SK-N-SH (cell line): ENCODE data around the gene PRR16. TPM values are rescaled to one million over a fixed set of nuclear protein-coding genes. Genes with fewer than 3 reads are reported as not detected.

Experiments
- CTCF ChIA-PET: fragments of 300-600, 350-600 bp; formaldehyde crosslinking; extraction: SDS; loops from one replicate; lab custom pipeline; 2021; lab: Yijun Ruan, JAX
- POLR2A ChIA-PET: fragments of 350-600 bp; sonication (Branson Sonifier 250); formaldehyde crosslinking; extraction: SDS; loops from one replicate; lab custom pipeline; 2020; ENCODE audit warnings: antibody characterized with exemption, inconsistent platforms; lab: Yijun Ruan, JAX
- DNase-seq: peaks from one replicate; pipeline ENCODE4 v3.0.0; 2012
- H2AFZ ChIP-seq: fragments of 200-600 bp; sonication (generic); 2 replicates; pipeline ENCODE4 v1.8.1; 2016; ENCODE audit warnings: antibody characterized with exemption, mild to moderate bottlenecking, low read depth
- H3F3A ChIP-seq: fragments of 200-600 bp; sonication (generic); replicated peaks from 2 replicates; pipeline ENCODE3; 2016; ENCODE audit warnings: antibody characterized with exemption, mild to moderate bottlenecking; ENCODE audit not compliant: insufficient read depth
- H3K27ac ChIP-seq, 2 experiments: fragments of 200-500 bp in 1 of 2; fragments of 200-600 bp in 1 of 2; sonication (Bioruptor generic) in 1 of 2; sonication (generic), shearing (Covaris generic) in 1 of 2; 2 replicates each; pipeline versions ENCODE4 v1.5.1 to v1.6.1; 2014 to 2016; ENCODE audit warnings: low read depth in 2 of 2, inconsistent platforms in 1 of 2, low read length in 1 of 2, mild to moderate bottlenecking in 1 of 2, mixed read lengths in 1 of 2
- H3K27me3 ChIP-seq: fragments of 200-600 bp; sonication (generic), shearing (Covaris generic); 2 replicates; pipeline ENCODE4 v1.6.1; 2016; ENCODE audit warnings: mixed run types; ENCODE audit not compliant: insufficient read depth
- H3K36me3 ChIP-seq, 2 experiments: fragments of 200-500 bp in 1 of 2; fragments of 200-600 bp in 1 of 2; sonication (Bioruptor generic) in 1 of 2; sonication (generic) in 1 of 2; replicated peaks in 1 of 2; 2 replicates each; pipeline versions ENCODE3 to v1.5.1; 2014 to 2016; ENCODE audit warnings: low read length in 1 of 2, mild to moderate bottlenecking in 1 of 2; ENCODE audit not compliant: insufficient read depth in 2 of 2, control insufficient read depth in 1 of 2
- H3K4me1 ChIP-seq, 2 experiments: fragments of 200-500 bp in 1 of 2; fragments of 200-600 bp in 1 of 2; sonication (Bioruptor generic) in 1 of 2; sonication (generic), shearing (Covaris generic) in 1 of 2; 2 replicates each; pipeline versions ENCODE4 v1.5.1 to v1.6.1; 2014 to 2016; ENCODE audit warnings: low read depth in 1 of 2, low read length in 1 of 2, mixed run types in 1 of 2; ENCODE audit not compliant: insufficient read depth in 2 of 2, control insufficient read depth in 1 of 2
- H3K4me2 ChIP-seq: fragments of 200-600 bp; sonication (generic), shearing (Covaris generic); 2 replicates; pipeline ENCODE4 v1.6.1; 2017; ENCODE audit warnings: mixed run types
- H3K4me3 ChIP-seq, 2 experiments: fragments of 200-500 bp in 1 of 2; fragments of 200-600 bp in 1 of 2; sonication (Bioruptor generic) in 1 of 2; sonication (generic), shearing (Covaris generic) in 1 of 2; 2 replicates each; pipeline versions ENCODE4 v1.5.1 to v1.8.1; 2014 to 2016; ENCODE audit warnings: low read depth in 2 of 2, inconsistent platforms in 1 of 2, low read length in 1 of 2, mild to moderate bottlenecking in 1 of 2, mixed read lengths in 1 of 2, moderate library complexity in 1 of 2
- H3K79me2 ChIP-seq: fragments of 200-600 bp; sonication (generic); 2 replicates; pipeline ENCODE4 v1.8.1; 2017; ENCODE audit warnings: mild to moderate bottlenecking; ENCODE audit not compliant: insufficient read depth
- H3K9ac ChIP-seq: fragments of 200-600 bp; sonication (generic); 2 replicates; pipeline ENCODE4 v1.6.1; 2017; ENCODE audit warnings: mixed run types
- H3K9me2 ChIP-seq: fragments of 200-600 bp; sonication (generic); 2 replicates; pipeline ENCODE4 v1.6.1; 2017; ENCODE audit warnings: mixed run types
- H3K9me3 ChIP-seq: fragments of 200-600 bp; sonication (generic); 2 replicates; pipeline ENCODE4 v1.6.1; 2017; ENCODE audit warnings: mixed run types, mild to moderate bottlenecking, moderate library complexity
- H4K20me1 ChIP-seq: fragments of 200-600 bp; sonication (generic); 2 replicates; pipeline ENCODE4 v1.6.1; 2017; ENCODE audit warnings: mild to moderate bottlenecking, mixed run types; ENCODE audit not compliant: insufficient read depth
- EP300 ChIP-seq, 2 experiments: IDR thresholded peaks; 2 replicates each; pipeline versions ENCODE4 v1.4.0 to v1.6.1; 2012; ENCODE audit warnings: borderline replicate concordance in 1 of 2, low read depth in 1 of 2, low read length in 1 of 2
- FOSL2 ChIP-seq: IDR thresholded peaks from 2 replicates; pipeline ENCODE4 v1.4.0; 2012; ENCODE audit warnings: low read depth, mild to moderate bottlenecking, moderate library complexity, borderline replicate concordance
- JUND ChIP-seq: IDR thresholded peaks from 2 replicates; pipeline ENCODE4 v1.4.0; 2012
- NFIC ChIP-seq: IDR thresholded peaks from 2 replicates; pipeline ENCODE4 v1.4.0; 2012; ENCODE audit warnings: borderline replicate concordance
- TCF12 ChIP-seq: IDR thresholded peaks from 2 replicates; pipeline ENCODE4 v1.4.0; 2012
- WGBS: methylation state at CpG from one replicate; pipeline ENCODE4 v1.1.6; 2017; ENCODE audit warnings: low lambda C conversion rate; 5-methylcytosine and 5-hydroxymethylcytosine counted together
- polyA plus RNA-seq, 3 experiments: library from polyadenylated mRNA; depleted of rRNA; stranded (reverse); fragments of >200 nt; gene quantifications; 2 replicates each; pipeline ENCODE4 v1.2.3, GENCODE V29; 2012
- TF ChIP-seq, protein P1 (sequence below): IDR thresholded peaks from 2 replicates; pipeline ENCODE4 v1.4.0; 2012; ENCODE audit warnings: low read depth
- TF ChIP-seq, protein P2 (sequence below): IDR thresholded peaks from 2 replicates; pipeline ENCODE4; 2012
- TF ChIP-seq, protein P3 (sequence below): fragments of 200-600 bp; sonication (generic); IDR thresholded peaks from 2 replicates; pipeline ENCODE4 v1.6.1; 2017; ENCODE audit warnings: antibody characterized with exemption, mild to moderate bottlenecking, moderate library complexity
- TF ChIP-seq, protein P4 (sequence below): fragments of 150-350 bp; IDR thresholded peaks from 2 replicates; pipeline ENCODE4 v1.6.1; 2017; ENCODE audit warnings: antibody characterized with exemption, low read length, low read depth, borderline replicate concordance
- TF ChIP-seq, protein P5 (sequence below): IDR thresholded peaks from 2 replicates; pipeline ENCODE4 v1.6.1; 2012; ENCODE audit warnings: mild to moderate bottlenecking, low read depth, low read length, moderate library complexity

PRR16 gene
- polyA plus RNA-seq, 1 of the 3 experiments (the other 2 are of a cell fraction): 26.7 TPM

DNA sequence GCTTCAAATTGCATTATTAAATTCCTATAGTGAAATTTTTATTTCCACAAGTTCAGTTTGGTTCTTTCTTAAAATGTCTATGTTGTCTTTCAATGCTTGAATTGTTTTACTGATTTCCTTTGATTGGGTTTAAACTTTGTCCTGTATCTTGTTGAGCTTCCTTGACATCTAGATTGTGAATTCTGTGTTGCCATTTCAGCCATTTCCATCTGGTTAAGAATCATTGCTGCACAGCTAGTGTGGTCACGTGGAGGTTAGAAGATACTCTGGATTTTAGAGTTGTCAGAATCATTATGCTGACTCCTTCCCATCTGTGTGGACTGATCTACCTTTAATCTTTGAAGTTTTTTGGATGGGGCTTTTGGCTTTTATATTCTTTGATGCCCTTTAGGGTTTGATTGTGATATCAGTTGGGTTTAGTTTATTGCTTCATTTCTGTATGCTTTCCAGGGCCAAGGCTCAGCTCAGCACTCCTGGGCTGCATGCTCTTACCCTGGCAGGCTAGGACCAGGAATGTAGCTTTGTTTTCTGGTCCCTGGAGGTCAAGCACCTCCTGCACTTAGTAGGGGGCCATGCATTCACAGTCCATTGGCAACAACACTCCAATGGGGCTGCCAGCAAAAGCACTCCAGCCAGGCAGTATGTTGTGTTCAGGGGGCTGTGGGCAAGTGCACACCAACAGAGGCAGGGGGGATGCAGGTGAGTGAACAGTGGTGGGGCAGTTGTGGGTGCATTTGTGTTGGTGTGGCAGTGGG, 141.4 kb downstream of the PRR16 start:
- peak overlapping the region; percentile 63 for H3K4me2 ChIP-seq
- H3K9ac ChIP-seq: peak overlapping the region; percentile 25
- H3K9me2 ChIP-seq: no peaks in the 10 kb centered on the region
- DNase-seq: no peak
- TF ChIP-seq, protein P1, sequence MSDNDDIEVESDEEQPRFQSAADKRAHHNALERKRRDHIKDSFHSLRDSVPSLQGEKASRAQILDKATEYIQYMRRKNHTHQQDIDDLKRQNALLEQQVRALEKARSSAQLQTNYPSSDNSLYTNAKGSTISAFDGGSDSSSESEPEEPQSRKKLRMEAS: no peak
- TF ChIP-seq, protein P2, sequence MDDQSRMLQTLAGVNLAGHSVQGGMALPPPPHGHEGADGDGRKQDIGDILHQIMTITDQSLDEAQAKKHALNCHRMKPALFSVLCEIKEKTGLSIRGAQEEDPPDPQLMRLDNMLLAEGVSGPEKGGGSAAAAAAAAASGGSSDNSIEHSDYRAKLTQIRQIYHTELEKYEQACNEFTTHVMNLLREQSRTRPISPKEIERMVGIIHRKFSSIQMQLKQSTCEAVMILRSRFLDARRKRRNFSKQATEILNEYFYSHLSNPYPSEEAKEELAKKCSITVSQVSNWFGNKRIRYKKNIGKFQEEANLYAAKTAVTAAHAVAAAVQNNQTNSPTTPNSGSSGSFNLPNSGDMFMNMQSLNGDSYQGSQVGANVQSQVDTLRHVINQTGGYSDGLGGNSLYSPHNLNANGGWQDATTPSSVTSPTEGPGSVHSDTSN: no peak
- TF ChIP-seq, protein P3, sequence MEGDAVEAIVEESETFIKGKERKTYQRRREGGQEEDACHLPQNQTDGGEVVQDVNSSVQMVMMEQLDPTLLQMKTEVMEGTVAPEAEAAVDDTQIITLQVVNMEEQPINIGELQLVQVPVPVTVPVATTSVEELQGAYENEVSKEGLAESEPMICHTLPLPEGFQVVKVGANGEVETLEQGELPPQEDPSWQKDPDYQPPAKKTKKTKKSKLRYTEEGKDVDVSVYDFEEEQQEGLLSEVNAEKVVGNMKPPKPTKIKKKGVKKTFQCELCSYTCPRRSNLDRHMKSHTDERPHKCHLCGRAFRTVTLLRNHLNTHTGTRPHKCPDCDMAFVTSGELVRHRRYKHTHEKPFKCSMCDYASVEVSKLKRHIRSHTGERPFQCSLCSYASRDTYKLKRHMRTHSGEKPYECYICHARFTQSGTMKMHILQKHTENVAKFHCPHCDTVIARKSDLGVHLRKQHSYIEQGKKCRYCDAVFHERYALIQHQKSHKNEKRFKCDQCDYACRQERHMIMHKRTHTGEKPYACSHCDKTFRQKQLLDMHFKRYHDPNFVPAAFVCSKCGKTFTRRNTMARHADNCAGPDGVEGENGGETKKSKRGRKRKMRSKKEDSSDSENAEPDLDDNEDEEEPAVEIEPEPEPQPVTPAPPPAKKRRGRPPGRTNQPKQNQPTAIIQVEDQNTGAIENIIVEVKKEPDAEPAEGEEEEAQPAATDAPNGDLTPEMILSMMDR: no peak
- TF ChIP-seq, all 33 proteins: peak for 0
- 100% methylated on average over 1 of the region's 1 CpG for WGBS
- Histone ChIP-seq H2AFZ (no peak overlapping the region), H3K27me3 (no peaks in the 10 kb centered on the region), H3K9me3 (peaks cover 13% of the 10 kb centered on the region; the same call in 1 of the 2 replicates), H4K20me1 (no peaks in the 10 kb centered on the region), H3K27ac (peak overlapping the region; percentile 76 to 88), H3K36me3 (peaks cover 0 to 4% of the 10 kb centered on the region in 2 experiments), H3K4me3 (no peak overlapping the region), H3K79me2 (peaks cover 83% of the 10 kb centered on the region), H3K4me1 (peaks cover 0 to 41% of the 10 kb centered on the region in 2 experiments; a peak in 3 of 4 replicates), H3F3A (peaks cover 40% of the 10 kb centered on the region)
- CTCF ChIA-PET: interaction anchor here (0.8 kb wide), 1 partner anchor 57 kb away, joined by 3 read pairs; no protein-coding TSS in a partner anchor
- POLR2A ChIA-PET: no interaction called here

DNA sequence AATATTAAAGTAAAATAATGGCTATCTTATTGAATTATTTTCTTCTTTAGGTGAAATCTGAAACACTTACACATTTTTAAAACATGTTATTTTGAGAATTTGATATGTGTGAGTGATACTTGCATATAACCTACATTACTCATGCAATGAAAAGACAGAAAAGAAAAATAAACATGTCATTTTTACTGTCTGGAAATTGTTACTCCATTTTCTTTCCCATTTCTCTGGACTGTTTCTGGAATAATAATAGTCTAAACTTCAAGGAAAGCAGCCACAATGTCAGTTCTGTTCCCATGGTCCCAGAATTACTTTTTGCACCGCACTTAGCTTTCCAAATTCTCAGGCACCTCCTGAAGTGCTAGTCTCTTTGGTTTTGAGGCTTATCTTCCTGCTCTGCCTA, 145.5 kb downstream of the PRR16 start:
- ChIA-PET CTCF (no interaction called here), POLR2A (no interaction called here)
- Histone ChIP-seq H3K4me3 (peak overlapping the region in 1 of 2 experiments; percentile 11; a peak in 1 of 4 replicates), H3K36me3 (no peaks in the 10 kb centered on the region), H4K20me1 (no peaks in the 10 kb centered on the region), H3F3A (peaks cover 46% of the 10 kb centered on the region), H3K27me3 (no peaks in the 10 kb centered on the region), H3K27ac (peak overlapping the region; percentile 22 to 88; a peak in 3 of 4 replicates), H3K4me2 (peak overlapping the region; percentile 30; the same call in 1 of the 2 replicates), H2AFZ (peak overlapping the region; percentile 73), H3K9ac (peak overlapping the region; percentile 45; the same call in 1 of the 2 replicates), H3K9me3 (no peaks in the 10 kb centered on the region), H3K9me2 (no peaks in the 10 kb centered on the region), H3K4me1 (peaks cover 2 to 49% of the 10 kb centered on the region in 2 experiments; a peak in 3 of 4 replicates), H3K79me2 (peaks cover 67% of the 10 kb centered on the region)
- TF ChIP-seq EP300 (IDR thresholded peaks at IDR 0.05; ENCODE audit: borderline replicate concordance in 1 of 2, low read depth in 1 of 2, low read length in 1 of 2): peak in 1 of 2 experiments; percentile 64; a peak in 1 of 4 replicates
- TF ChIP-seq NFIC: peak; percentile 35; the same call in 1 of the 2 replicates
- peak; percentile 27; the same call in 1 of the 2 replicates for TF ChIP-seq JUND
- TF ChIP-seq TCF12: peak; percentile 83
- TF ChIP-seq, protein P2: peak; percentile 69
- TF ChIP-seq, protein P4, sequence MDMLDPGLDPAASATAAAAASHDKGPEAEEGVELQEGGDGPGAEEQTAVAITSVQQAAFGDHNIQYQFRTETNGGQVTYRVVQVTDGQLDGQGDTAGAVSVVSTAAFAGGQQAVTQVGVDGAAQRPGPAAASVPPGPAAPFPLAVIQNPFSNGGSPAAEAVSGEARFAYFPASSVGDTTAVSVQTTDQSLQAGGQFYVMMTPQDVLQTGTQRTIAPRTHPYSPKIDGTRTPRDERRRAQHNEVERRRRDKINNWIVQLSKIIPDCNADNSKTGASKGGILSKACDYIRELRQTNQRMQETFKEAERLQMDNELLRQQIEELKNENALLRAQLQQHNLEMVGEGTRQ: no peak
- TF ChIP-seq, protein P5, sequence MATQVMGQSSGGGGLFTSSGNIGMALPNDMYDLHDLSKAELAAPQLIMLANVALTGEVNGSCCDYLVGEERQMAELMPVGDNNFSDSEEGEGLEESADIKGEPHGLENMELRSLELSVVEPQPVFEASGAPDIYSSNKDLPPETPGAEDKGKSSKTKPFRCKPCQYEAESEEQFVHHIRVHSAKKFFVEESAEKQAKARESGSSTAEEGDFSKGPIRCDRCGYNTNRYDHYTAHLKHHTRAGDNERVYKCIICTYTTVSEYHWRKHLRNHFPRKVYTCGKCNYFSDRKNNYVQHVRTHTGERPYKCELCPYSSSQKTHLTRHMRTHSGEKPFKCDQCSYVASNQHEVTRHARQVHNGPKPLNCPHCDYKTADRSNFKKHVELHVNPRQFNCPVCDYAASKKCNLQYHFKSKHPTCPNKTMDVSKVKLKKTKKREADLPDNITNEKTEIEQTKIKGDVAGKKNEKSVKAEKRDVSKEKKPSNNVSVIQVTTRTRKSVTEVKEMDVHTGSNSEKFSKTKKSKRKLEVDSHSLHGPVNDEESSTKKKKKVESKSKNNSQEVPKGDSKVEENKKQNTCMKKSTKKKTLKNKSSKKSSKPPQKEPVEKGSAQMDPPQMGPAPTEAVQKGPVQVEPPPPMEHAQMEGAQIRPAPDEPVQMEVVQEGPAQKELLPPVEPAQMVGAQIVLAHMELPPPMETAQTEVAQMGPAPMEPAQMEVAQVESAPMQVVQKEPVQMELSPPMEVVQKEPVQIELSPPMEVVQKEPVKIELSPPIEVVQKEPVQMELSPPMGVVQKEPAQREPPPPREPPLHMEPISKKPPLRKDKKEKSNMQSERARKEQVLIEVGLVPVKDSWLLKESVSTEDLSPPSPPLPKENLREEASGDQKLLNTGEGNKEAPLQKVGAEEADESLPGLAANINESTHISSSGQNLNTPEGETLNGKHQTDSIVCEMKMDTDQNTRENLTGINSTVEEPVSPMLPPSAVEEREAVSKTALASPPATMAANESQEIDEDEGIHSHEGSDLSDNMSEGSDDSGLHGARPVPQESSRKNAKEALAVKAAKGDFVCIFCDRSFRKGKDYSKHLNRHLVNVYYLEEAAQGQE: no peak
- peak; percentile 50; the same call in 1 of the 2 replicates for TF ChIP-seq FOSL2
- WGBS: 86% methylated on average over 1 of the region's 1 CpG
- DNase-seq: no peak
